HL-60 (cell line): ENCODE data around the gene CDC45.

Experiments
- DNase-seq, 2 experiments: peaks; one replicate each; pipeline ENCODE4 v3.0.0-alpha.2; 2010 to 2020; ENCODE audit warnings: low read depth in 1 of 2, low spot score in 1 of 2
- H3K27ac ChIP-seq: fragments of 250-450 bp; sonication (Bioruptor Pico); replicated peaks from 2 replicates; pipeline ENCODE4 v1.5.1; 2020; ENCODE audit warnings: mild to moderate bottlenecking, moderate library complexity
- H3K27me3 ChIP-seq: fragments of 250-450 bp; sonication (Bioruptor Pico); 2 replicates; pipeline ENCODE4 v1.5.1; 2021; ENCODE audit warnings: mild to moderate bottlenecking, moderate library complexity; ENCODE audit not compliant: insufficient read depth, poor library complexity, severe bottlenecking
- H3K4me3 ChIP-seq: replicated peaks from 2 replicates; pipeline ENCODE4 v1.5.1; 2011; ENCODE audit warnings: mild to moderate bottlenecking, control low read depth, low read length; ENCODE audit not compliant: insufficient read depth
- CTCF ChIP-seq: IDR thresholded peaks from one replicate; pipeline ENCODE4 v1.5.1; 2011; ENCODE audit warnings: low read length, control low read depth, inconsistent platforms; ENCODE audit not compliant: insufficient read depth
- GABPA ChIP-seq: IDR thresholded peaks from 2 replicates; pipeline ENCODE4 v1.6.1; 2012; ENCODE audit warnings: low read depth
- POLR2AphosphoS5 ChIP-seq: IDR thresholded peaks from 2 replicates; pipeline ENCODE4 v1.6.1; 2012; ENCODE audit warnings: low read depth
- SPI1 ChIP-seq: IDR thresholded peaks from 2 replicates; pipeline ENCODE4 v1.6.1; 2012; ENCODE audit warnings: low read depth, mild to moderate bottlenecking, borderline replicate concordance
- TF ChIP-seq, protein P1 (sequence below): IDR thresholded peaks from 2 replicates; pipeline ENCODE4 v1.6.1; 2012; ENCODE audit warnings: low read depth; ENCODE audit not compliant: insufficient replicate concordance

CDC45 gene

GRCh38 chr22:19460036-19460435 is 19.7 kb upstream of the CDC45 start:
- no peak overlapping the region for H3K4me3 ChIP-seq
- H3K27ac ChIP-seq: no peak overlapping the region
- TF ChIP-seq SPI1 (no peak), POLR2AphosphoS5 (no peak), CTCF (no peak), GABPA (no peak)
- TF ChIP-seq, protein P1, sequence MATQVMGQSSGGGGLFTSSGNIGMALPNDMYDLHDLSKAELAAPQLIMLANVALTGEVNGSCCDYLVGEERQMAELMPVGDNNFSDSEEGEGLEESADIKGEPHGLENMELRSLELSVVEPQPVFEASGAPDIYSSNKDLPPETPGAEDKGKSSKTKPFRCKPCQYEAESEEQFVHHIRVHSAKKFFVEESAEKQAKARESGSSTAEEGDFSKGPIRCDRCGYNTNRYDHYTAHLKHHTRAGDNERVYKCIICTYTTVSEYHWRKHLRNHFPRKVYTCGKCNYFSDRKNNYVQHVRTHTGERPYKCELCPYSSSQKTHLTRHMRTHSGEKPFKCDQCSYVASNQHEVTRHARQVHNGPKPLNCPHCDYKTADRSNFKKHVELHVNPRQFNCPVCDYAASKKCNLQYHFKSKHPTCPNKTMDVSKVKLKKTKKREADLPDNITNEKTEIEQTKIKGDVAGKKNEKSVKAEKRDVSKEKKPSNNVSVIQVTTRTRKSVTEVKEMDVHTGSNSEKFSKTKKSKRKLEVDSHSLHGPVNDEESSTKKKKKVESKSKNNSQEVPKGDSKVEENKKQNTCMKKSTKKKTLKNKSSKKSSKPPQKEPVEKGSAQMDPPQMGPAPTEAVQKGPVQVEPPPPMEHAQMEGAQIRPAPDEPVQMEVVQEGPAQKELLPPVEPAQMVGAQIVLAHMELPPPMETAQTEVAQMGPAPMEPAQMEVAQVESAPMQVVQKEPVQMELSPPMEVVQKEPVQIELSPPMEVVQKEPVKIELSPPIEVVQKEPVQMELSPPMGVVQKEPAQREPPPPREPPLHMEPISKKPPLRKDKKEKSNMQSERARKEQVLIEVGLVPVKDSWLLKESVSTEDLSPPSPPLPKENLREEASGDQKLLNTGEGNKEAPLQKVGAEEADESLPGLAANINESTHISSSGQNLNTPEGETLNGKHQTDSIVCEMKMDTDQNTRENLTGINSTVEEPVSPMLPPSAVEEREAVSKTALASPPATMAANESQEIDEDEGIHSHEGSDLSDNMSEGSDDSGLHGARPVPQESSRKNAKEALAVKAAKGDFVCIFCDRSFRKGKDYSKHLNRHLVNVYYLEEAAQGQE: no peak
- no peaks in the 10 kb centered on the region for H3K27me3 ChIP-seq
- no peak for DNase-seq

GRCh38 chr22:19461506-19461905 is 18.2 kb upstream of the CDC45 start:
- TF ChIP-seq POLR2AphosphoS5: no peak
- TF ChIP-seq, protein P1: no peak
- no peak for TF ChIP-seq CTCF
- no peak for TF ChIP-seq SPI1
- TF ChIP-seq GABPA: no peak
- Histone ChIP-seq H3K27me3 (no peaks in the 10 kb centered on the region), H3K27ac (no peak overlapping the region), H3K4me3 (no peak overlapping the region)
- DNase-seq: no peak

GRCh38 chr22:19463008-19463407 is 16.7 kb upstream of the CDC45 start:
- Histone ChIP-seq H3K27ac (no peak overlapping the region), H3K4me3 (no peak overlapping the region), H3K27me3 (no peaks in the 10 kb centered on the region)
- no peak for DNase-seq
- TF ChIP-seq SPI1 (no peak), POLR2AphosphoS5 (no peak), CTCF (no peak), GABPA (no peak)
- TF ChIP-seq, protein P1: no peak
